AG09319 (cell line): Measurements from ENCODE around the gene CFDP1.
"Not testable (repeated sequence)": the region's sequence is repeated elsewhere in the genome, so short reads cannot be mapped to it uniquely, and the experiment has no call there.

Experiments used
- DNase-seq: peaks from one replicate; pipeline ENCODE4 v3.0.0-alpha.2; 2010; ENCODE audit warnings: low read depth; ENCODE audit errors: extremely low read depth
- CTCF ChIP-seq: IDR thresholded peaks from 2 replicates; pipeline ENCODE4 v1.5.1; 2011; ENCODE audit warnings: low read depth, mild to moderate bottlenecking, inconsistent platforms, low read length, moderate library complexity

Gene CFDP1

GRCh38 chr16:75429621-75430403 lies 3.5 kb downstream of the CFDP1 start:
- no peak for TF ChIP-seq CTCF
- DNase-seq = no peak

GRCh38 chr16:75426524-75426923 lies 6.8 kb downstream of the CFDP1 start:
- not testable (repeated sequence) for DNase-seq

GRCh38 chr16:75424105-75424762 lies 9.1 kb downstream of the CFDP1 start:
- DNase-seq = not testable (repeated sequence)

- no peak for TF ChIP-seq CTCF
- no peak for DNase-seq
Measured at GRCh38 chr16:75423723-75424104, 9.6 kb downstream of the CFDP1 start.

- no peak for DNase-seq
- TF ChIP-seq CTCF = no peak
Measured at GRCh38 chr16:75421820-75422126, 11.5 kb downstream of the CFDP1 start.

GRCh38 chr16:75420987-75421819 lies 12.1 kb downstream of the CFDP1 start:
- no peak for TF ChIP-seq CTCF
- no peak for DNase-seq

- no peak for DNase-seq
- no peak for TF ChIP-seq CTCF
Measured at GRCh38 chr16:75416904-75417565, 16.3 kb downstream of the CFDP1 start.
